Activated effector memory CD4-positive, alpha-beta T cell treated with Interleukin-2 at 50 U/mL for 16 hours (primary cell): ENCODE measurements around the gene PTPRH.
A peak's percentile ranks its signal among the peaks of the same experiment; 100 is the strongest.
"Not testable (repeated sequence)": the region's sequence is repeated elsewhere in the genome, so short reads cannot be mapped to it uniquely, and the experiment has no call there.

ENCODE experiments used
- DNase-seq: peaks from one replicate; pipeline ENCODE4 v3.0.0-alpha.2; 2020

Gene PTPRH

GRCh38 chr19:55179606-55180484, 29.5 kb downstream of the PTPRH start, which contains the start of gene SYT5:
SYT5 (minus strand) TSS chr19:55180289; CDS start chr19:55179041, 1,248 bp downstream.
- peak; percentile 46 for DNase-seq

- DNase-seq, result peak; percentile 84
These were observed 30.3 kb downstream of the PTPRH start for GRCh38 chr19:55178781-55179599.

- DNase-seq, result no peak
These were observed 33.2 kb downstream of the PTPRH start for GRCh38 chr19:55176076-55176475.

GRCh38 chr19:55175117-55175867, 34.0 kb downstream of the PTPRH start:
- DNase-seq, result no peak

GRCh38 chr19:55174425-55175116, 34.7 kb downstream of the PTPRH start:
- DNase-seq, result no peak

GRCh38 chr19:55173714-55174409, 35.4 kb downstream of the PTPRH start:
- no peak for DNase-seq

GRCh38 chr19:55173186-55173713, 36.1 kb downstream of the PTPRH start:
- DNase-seq, result no peak

GRCh38 chr19:55172741-55173140, 36.6 kb downstream of the PTPRH start:
- DNase-seq, result no peak

- DNase-seq, result not testable (repeated sequence)
These were observed 37.0 kb downstream of the PTPRH start for GRCh38 chr19:55172318-55172717.

GRCh38 chr19:55171440-55171839, 37.9 kb downstream of the PTPRH start:
- no peak for DNase-seq

- no peak for DNase-seq
These were observed 40.2 kb downstream of the PTPRH start for GRCh38 chr19:55169136-55169535.

GRCh38 chr19:55166530-55167268, 42.6 kb downstream of the PTPRH start, which contains the start of gene DNAAF3:
DNAAF3 (minus strand) TSS chr19:55166613; CDS start chr19:55166413, 200 bp downstream.
- no peak for DNase-seq

GRCh38 chr19:55165952-55166529, 43.3 kb downstream of the PTPRH start:
- no peak for DNase-seq

GRCh38 chr19:55161571-55162322, 47.6 kb downstream of the PTPRH start:
- no peak for DNase-seq

GRCh38 chr19:55160986-55161365, 48.3 kb downstream of the PTPRH start:
- DNase-seq, result no peak

- DNase-seq, result peak; percentile 69
These were observed 48.9 kb downstream of the PTPRH start for GRCh38 chr19:55160128-55160985.

GRCh38 chr19:55158848-55159749, 50.2 kb downstream of the PTPRH start:
- DNase-seq, result no peak
